ENCODE data around the gene SIX5. TPM values are rescaled to one million over a fixed set of nuclear protein-coding genes. Genes with fewer than 3 reads are reported as not detected.

SIX5 gene
- 8.2 and 11.2 TPM in 2 replicates for total RNA-seq

DNA sequence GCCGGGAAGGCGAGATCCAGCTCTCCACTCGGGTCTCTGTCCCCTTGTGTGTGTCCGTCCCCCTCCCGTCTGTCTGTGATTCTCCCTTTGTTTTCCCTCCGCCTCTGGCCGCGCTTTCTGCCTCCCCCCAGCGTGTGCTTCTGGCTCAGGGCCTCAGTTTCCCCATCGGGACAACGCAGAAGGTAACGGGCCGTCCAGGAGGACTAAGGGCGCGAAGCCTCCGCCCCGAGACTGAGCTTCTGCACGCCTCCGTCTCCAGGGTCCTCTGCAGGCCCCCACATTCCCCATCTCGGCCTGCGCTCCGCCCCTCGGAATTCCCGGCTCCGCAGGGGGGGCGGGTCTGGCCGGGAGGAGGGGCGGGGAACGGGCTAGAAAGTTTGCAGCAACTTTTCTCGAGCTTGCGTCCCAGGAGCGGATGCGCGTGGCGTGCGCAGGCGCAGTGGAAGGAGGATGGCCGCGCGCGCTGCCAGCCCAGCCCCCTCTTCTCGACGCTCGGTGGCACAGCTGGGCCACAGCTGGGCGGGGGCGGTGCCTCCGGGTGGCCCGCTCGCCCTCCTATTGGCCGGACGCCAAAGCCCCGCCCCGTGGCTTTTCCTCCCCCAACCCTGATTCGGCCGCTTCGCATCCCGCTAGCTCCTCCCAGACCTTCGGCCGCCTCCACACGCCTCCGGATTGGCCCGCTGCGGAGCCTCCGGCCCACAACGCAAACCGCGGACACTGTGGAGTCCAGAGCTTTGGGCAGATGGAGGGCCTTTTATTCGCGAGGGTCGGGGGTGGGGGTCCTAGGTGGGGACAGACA is at the start of gene SIX5:
SIX5 (minus strand) TSS at position 269 of the 799 bp plus-strand sequence. CDS start 408 bp downstream, outside the sequence.
- TF ChIP-seq, protein P1, sequence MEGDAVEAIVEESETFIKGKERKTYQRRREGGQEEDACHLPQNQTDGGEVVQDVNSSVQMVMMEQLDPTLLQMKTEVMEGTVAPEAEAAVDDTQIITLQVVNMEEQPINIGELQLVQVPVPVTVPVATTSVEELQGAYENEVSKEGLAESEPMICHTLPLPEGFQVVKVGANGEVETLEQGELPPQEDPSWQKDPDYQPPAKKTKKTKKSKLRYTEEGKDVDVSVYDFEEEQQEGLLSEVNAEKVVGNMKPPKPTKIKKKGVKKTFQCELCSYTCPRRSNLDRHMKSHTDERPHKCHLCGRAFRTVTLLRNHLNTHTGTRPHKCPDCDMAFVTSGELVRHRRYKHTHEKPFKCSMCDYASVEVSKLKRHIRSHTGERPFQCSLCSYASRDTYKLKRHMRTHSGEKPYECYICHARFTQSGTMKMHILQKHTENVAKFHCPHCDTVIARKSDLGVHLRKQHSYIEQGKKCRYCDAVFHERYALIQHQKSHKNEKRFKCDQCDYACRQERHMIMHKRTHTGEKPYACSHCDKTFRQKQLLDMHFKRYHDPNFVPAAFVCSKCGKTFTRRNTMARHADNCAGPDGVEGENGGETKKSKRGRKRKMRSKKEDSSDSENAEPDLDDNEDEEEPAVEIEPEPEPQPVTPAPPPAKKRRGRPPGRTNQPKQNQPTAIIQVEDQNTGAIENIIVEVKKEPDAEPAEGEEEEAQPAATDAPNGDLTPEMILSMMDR (conservative IDR thresholded peaks at IDR 0.05; ENCODE audit: low read depth, low read length) = no peak
- DNase-seq (ENCODE audit: low read depth) = peak; percentile 56
- H3K4me3 ChIP-seq (ENCODE audit: low read depth, low read length) = peak within 1 kb of the TSS; percentile 89

DNA sequence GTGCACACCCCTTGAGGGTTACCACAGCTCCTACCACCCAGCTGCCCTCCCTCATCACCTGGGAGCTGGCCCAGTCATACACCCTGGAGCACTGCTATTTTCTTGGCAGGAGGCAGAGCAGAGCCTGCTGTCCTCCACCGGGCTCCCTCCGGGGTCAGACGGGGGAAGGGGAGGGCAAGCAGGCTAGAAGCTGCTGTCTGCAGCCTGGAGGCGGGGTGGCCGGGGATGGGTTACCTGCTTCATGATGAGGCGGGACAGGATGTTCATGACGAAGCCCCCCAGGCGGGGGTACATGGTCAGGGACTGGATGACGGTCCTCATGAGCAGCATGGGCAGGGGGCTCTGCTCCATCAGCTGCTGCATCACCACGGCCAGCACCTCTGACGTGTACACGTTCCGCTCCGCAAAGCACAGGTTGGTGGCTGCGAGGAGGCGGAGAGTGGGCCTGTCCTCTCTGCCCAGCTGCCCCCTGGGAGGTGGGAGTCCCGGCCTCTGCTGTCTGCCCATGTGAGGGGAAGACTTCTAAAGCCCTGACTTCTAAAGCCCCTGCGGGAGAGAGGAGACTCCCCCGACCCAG is 48.8 kb upstream of the SIX5 start:
- H3K4me3 ChIP-seq (ENCODE audit: low read depth, low read length) = no peak overlapping the region
- no peak for DNase-seq (ENCODE audit: low read depth)
- TF ChIP-seq, protein P1 (conservative IDR thresholded peaks at IDR 0.05; ENCODE audit: low read depth, low read length) = no peak

DNA sequence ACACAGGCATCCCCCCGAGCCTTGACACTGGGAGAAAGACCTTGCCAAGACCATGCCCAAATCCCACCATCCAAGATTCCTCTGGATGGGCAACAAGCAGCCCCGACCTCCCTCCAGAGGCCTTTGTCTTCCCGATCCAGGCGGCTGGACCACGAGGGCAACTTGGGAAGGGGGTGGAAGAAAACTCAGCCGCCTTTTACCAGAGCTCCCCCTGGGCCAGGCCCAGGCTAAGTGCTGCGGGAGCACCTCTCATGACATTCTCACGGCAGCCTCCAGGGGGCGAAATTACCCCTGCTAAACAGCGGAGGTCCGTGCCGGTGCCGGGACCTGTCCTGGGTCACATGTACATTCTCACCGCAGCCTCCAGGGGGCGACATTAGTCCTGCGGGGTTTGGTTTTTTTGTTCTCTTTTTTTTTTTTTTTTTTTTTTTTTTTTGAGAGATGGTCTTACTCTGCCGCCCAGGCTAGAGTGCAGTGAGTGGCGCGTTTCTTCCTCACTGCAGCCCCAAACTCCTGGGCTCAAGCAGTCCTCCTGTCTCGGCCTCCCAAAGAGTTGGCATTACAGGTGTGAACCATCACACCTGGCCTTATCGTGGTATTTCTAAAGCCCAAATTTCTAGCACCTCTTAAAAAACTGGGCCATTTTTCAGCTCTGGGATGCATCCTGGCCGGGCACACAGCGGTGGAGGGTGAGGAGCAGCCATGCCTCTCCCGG is 48.1 kb upstream of the SIX5 start:
- no peak overlapping the region for H3K4me3 ChIP-seq (ENCODE audit: low read depth, low read length)
- TF ChIP-seq, protein P1 (conservative IDR thresholded peaks at IDR 0.05; ENCODE audit: low read depth, low read length) = peak; percentile 97
- no peak for DNase-seq (ENCODE audit: low read depth)

DNA sequence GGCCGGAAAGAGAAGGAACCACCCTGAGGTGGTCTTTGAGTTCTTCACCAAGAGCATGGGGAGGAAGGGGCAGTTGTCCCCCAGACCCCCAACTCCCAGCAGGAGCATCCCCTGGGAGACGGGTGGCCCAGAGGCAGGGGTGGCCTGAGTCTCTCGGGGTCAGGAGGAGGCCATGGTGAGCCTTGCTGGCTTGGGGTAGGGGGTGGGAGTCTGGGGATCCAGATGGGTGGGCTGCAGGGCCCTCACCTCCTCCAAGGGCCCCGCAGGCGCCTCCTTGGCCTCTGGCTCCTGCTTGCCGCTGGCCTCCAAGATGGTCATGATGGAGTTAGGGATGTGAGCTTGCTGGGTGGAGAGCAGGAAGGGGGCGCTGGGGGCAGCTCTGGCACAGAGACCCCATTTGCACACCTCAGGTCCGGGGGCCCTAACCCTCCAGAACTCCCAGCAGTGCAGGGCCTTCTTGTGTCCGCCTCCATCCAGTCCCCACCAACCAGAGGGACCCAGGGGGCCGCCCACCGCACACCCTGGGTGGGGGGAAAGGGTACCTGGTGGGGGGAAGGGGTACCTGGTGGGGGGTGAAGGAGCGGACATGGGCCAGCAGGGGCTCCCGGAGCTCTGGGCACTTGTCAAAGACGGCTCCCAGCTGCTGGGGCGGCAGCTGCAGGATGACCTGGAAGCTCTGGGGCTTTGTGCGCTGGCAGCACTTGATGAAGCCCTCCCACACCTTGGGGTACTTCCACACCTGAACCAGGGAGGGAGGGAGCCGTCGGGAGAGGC is 47.4 kb upstream of the SIX5 start:
- DNase-seq (ENCODE audit: low read depth) = no peak
- H3K4me3 ChIP-seq (ENCODE audit: low read depth, low read length) = no peak overlapping the region
- TF ChIP-seq, protein P1 (conservative IDR thresholded peaks at IDR 0.05; ENCODE audit: low read depth, low read length) = no peak

DNA sequence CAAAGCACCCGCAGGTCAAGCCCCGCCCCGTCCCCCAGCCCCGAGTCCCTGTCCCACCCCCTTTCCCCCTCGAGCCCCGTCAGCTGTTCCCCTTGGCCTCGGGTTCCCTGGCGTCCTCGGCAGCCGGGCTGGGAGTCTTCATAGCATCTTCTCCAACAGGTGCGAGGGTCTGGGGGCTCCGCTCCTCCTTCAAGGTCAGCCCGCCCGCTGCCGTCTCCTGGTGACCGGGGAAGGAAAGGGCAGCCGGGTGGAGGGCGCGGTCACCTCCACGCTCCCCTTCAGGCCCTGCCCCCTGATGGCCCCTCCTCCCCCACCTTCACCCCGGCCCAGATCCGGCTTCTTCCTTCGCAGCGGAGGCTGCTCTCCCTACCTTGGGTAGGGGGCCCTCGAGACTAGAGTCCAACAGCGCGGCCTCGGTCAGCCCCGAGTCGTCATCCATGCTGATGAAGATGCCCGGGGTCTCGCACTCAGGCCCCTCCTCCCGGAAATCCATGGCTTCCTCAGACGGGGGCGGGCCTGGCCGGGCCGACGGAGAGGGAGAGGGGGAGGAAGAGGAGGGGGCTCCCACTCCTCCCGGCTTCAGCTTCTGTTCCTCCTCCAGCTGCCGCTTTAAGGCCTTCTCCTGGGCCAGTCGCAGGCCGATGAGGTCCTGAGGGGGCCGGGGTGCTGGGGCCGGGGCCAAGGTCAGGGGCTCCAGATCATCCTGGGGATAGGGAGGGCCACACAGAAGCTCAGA is 46.6 kb upstream of the SIX5 start:
- no peak for DNase-seq (ENCODE audit: low read depth)
- no peak overlapping the region for H3K4me3 ChIP-seq (ENCODE audit: low read depth, low read length)
- TF ChIP-seq, protein P1 (conservative IDR thresholded peaks at IDR 0.05; ENCODE audit: low read depth, low read length) = no peak
